Choroid plexus epithelial cell (primary cell): ENCODE measurements around the gene CRTC1.
A peak's percentile ranks its signal among the peaks of the same experiment; 100 is the strongest.

ENCODE experiments used
- DNase-seq: peaks from one replicate; pipeline ENCODE4 v3.0.0-alpha.2; 2010; ENCODE audit warnings: low read depth
- H3K4me3 ChIP-seq: 2 replicates; pipeline ENCODE4 v1.5.1; 2011; ENCODE audit warnings: low read depth, mild to moderate bottlenecking, control low read depth, low read length, moderate library complexity
- TF ChIP-seq, protein P1 (sequence below): conservative IDR thresholded peaks from 2 replicates; pipeline ENCODE4 v1.5.1; 2011; ENCODE audit warnings: low read depth, mild to moderate bottlenecking, control low read depth, inconsistent platforms, low read length, moderate library complexity

CRTC1 gene

DNA sequence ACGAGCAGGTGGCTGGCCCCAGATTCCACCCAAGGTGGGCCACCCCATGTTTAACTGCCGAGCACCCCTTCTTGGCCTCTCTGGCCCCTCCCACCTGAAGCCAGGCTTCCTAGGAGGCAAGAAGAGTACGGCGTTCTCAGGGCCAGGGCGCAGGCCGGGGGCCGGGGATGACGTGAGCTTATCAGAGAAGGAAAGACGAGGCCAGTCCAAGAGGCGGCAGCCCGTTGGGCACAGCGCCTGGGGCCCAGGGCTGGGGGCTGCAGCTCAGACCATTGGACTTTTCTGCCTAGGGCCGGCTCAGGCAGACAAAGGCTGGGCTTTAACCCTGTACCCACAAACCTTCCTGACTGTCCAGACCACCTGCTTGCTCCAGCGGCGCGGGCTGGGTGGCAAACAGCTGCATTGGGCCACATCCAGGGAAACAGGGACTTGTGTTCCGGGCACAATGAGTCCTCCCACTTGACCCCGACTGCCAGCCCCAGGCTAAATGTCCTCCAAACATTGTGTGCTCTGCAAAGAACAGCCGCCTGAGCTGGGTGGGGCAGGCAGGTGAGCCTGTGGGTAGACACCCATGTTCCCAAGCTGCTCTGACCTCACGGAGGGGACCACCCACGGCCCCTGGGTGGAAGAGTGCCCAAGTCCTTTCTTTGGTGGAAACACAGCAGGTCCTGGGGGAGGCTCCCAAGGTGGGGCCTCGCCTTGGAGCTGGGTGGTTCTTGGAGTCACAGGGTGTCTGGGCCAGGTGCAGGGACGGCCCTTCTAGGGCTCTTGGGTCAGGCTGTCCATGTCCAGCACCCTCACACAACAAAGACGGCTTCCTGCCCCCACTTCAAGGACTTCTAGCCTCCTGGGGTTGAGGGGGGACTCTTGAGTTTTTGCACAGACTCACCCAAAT lies 85.8 kb downstream of the CRTC1 start:
- TF ChIP-seq, protein P1, sequence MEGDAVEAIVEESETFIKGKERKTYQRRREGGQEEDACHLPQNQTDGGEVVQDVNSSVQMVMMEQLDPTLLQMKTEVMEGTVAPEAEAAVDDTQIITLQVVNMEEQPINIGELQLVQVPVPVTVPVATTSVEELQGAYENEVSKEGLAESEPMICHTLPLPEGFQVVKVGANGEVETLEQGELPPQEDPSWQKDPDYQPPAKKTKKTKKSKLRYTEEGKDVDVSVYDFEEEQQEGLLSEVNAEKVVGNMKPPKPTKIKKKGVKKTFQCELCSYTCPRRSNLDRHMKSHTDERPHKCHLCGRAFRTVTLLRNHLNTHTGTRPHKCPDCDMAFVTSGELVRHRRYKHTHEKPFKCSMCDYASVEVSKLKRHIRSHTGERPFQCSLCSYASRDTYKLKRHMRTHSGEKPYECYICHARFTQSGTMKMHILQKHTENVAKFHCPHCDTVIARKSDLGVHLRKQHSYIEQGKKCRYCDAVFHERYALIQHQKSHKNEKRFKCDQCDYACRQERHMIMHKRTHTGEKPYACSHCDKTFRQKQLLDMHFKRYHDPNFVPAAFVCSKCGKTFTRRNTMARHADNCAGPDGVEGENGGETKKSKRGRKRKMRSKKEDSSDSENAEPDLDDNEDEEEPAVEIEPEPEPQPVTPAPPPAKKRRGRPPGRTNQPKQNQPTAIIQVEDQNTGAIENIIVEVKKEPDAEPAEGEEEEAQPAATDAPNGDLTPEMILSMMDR = no peak
- no peak overlapping the region for H3K4me3 ChIP-seq
- DNase-seq = no peak

DNA sequence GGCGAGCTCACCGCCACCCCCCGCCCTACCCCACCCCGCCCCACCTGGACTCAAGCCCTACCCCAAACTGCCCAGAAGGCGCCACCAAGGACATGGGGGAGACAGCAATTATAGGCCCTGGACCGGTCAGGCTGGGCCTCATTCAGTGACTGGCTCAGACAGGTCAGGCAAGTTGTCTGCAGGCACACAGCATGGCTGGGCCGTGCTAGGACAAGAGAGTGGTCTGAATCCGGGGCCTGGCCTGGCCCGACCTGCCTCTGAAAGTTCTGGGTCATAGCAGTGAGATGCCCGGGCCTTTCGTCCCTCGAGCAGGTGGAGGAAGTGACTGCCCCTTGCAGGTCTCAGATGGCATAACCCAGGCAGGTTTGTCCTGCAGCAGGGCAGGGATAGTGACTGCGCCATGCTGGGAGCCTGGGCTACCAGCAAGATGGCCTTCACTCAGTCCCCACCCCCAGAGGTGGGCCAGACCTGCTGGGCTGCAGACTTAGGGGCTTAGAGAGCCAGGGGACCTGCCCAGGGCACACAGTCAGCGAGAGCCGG lies 86.6 kb downstream of the CRTC1 start:
- TF ChIP-seq, protein P1 = no peak
- no peak for DNase-seq
- H3K4me3 ChIP-seq = no peak overlapping the region

DNA sequence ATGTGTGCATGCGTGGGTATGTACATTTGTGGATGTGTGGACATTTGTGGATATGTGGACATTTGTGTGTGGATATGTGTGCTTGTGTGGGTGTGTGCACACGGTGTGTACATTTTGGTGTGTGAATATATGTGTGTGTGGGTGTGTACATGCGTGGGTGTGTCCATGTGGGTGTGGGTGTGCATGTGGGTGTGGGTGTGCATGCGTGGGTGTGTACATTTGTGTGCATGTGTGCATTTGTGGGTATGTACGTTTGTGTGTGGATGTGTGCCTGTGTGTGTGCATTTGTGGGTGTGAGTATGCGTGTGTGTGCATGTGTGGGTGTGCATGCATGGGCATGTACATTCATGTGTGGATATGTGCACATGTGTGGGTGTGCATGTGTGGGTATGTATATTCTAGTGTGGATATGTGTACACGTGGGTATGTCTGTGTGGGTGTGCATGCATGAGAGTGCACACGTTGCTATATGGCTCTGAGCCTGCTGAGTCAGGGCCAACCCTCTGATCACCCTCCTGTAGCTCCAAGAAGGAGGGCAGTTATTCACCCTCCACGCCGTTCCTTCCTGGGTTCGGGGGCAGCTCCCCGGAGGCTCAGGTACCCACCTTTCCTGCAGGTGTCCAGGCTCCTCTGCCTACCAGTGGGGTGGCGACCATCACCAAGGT lies 87.3 kb downstream of the CRTC1 start:
- TF ChIP-seq, protein P1 = no peak
- no peak overlapping the region for H3K4me3 ChIP-seq
- DNase-seq = no peak

DNA sequence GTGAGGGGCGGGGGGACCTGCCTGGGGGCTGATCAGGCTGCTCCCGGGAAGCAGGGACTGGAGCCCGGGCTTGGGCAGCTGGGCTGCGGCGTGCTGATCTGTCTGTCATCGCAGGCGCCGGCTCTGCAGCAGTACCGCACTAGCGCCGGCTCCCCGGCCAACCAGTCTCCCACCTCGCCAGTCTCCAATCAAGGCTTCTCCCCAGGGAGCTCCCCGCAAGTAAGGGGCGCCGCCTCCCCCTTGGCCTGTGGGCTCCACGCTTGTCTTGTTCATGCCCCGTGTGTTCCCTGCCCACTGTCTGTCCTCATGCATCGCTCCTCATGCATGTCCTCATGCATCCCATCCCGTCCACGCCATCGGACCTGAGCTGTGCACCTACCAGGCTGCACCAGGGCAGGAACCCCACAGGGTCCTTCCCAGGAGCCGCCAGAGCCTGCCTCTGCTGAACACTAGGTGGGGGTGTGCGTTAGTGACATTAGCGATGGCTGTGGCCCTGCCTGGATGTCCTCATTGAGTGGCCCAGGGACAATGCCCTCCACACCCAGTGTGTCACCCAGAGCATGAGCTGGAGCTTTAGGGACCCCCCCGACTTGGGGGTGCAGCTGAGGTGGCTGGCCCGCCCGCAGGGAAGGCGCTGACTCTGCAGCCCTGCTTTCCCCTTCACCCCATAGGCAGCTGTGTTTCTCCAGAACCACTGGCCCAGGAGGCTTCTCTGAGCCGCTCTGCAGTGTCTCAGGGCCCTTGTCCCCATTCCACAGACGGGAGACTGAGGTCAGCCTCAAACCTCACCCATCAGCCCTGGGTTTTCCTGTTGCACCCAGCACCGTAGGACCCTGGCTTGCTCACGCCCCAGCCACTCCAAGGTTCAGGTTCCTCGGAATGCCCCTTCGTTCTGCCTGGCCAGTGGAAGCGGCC lies 88.1 kb downstream of the CRTC1 start:
- TF ChIP-seq, protein P1 = peak; percentile 55
- no peak overlapping the region for H3K4me3 ChIP-seq
- DNase-seq = no peak

DNA sequence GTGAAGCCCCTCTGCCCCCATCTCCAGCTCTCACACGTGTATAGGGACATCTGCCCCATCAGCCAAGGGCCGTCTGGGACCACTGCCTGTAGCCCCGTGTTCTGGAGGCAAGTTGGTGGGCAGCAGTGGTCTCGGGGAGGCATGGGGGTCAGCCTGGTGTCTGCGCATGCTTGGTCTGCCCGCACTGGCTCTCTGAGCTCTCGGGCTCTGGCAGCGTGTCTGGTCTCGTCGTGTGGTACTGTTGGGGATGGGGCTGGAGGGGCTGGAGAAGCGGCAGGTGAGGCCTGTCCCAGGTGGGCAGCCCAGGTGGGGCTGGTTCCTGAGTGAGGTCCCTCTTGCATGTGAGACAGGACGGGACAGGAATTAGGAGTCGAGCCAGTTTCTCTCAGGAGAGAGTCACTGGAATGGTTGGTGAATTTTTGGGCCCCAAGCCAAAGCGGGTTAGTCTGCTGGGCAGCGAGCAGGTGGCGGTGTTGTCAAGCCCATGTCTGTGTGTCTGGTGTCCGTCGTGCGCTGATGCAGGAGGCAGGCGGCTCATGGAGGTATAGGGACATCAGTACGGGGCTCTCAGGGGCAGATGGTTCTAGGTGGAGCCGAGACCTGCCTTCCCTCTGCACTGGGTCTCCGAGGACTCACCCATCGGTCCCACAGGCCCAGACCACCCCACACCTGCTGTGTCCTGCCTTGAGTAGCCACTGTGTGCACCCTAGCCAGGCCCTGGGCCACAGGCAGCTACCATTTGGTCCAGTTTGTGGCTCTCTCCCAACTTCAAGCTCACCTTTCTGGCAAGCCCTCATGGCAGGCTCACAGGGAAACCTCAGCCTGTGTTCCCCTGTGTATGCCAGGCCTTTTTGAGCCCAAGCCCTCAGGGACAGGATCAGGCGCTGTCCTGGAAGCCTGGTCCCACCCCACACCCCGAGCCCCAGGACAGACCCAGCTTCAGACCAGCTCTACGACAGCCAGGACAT lies 89.4 kb downstream of the CRTC1 start:
- DNase-seq = no peak
- H3K4me3 ChIP-seq = no peak overlapping the region
- TF ChIP-seq, protein P1 = no peak

DNA sequence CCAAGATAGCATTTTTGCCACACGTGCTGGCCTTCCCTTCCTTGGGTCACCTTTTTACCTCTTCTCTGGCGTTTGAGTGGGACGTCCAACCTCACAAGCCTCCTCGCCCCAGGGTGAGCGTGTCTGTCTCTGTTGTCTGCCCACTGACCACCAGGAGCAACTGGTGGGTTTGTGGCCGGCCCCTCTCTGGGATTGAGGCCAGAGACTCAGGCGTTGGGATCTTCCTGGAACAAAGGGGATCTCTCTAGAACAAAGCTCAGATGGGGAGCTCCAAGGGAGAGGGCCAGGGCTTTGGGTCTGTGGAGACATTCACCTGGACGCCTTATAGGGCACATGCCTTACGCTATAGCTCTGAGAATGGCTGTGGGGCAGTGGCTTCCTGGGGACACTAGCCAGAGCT lies 90.2 kb downstream of the CRTC1 start:
- TF ChIP-seq, protein P1 = no peak
- no peak for DNase-seq
- H3K4me3 ChIP-seq = no peak overlapping the region
